ENCODE results near the gene USH1C. TPM values are rescaled to one million over a fixed set of nuclear protein-coding genes. Genes with fewer than 3 reads are reported as not detected.

Gene USH1C
- total RNA-seq, 1 donor from 2014 or later, result not detected

DNA sequence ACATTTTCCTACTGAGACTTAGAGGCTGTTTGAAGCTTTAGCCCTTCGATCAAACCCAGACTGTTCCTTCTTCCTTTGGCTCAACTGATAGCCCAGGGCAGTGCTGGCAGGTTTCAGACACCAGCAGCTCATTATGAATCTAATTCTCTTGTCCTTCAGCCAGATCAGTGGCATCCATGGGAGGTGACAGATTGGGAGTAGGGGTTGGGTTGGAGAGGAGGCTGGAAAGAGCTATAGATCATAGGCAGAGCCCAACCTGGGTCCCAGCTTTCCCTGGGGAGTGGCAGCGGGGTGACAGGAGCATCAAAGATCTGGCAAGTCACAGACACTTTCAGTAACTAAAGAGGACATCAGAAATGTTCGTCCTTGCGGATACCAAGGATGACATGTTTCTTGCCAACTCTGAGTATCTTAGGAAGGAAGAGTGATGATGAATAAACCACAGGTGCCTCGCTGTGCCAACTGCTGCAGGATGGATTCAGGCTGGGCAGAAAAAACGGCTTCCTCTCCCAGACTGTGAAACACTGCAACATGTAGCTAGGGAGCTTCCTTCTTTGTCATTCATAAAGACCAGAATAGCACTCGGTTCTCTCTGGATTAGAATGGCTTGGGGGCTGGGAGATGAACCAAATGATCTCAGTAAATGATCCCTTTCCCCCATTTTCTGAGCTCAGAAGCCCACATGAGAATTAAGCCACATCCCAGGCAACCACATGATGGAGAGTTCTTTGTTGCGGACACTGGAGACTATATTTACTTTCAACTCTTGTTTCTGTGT, 86.6 kb downstream of the USH1C start:
- Mint-ChIP-seq H3K9me3 (ENCODE audit: unreplicated experiment) (peaks cover 6% of the 10 kb centered on the region), H3K4me1 (ENCODE audit: low read depth, unreplicated experiment) (peaks cover 4% of the 10 kb centered on the region), H3K36me3 (ENCODE audit: unreplicated experiment) (no peaks in the 10 kb centered on the region), H3K27ac (ENCODE audit: unreplicated experiment) (no peak overlapping the region), H3K27me3 (ENCODE audit: unreplicated experiment) (peaks cover 4% of the 10 kb centered on the region), H3K4me3 (ENCODE audit: unreplicated experiment) (no peak overlapping the region)
- TF ChIP-seq, protein P1, sequence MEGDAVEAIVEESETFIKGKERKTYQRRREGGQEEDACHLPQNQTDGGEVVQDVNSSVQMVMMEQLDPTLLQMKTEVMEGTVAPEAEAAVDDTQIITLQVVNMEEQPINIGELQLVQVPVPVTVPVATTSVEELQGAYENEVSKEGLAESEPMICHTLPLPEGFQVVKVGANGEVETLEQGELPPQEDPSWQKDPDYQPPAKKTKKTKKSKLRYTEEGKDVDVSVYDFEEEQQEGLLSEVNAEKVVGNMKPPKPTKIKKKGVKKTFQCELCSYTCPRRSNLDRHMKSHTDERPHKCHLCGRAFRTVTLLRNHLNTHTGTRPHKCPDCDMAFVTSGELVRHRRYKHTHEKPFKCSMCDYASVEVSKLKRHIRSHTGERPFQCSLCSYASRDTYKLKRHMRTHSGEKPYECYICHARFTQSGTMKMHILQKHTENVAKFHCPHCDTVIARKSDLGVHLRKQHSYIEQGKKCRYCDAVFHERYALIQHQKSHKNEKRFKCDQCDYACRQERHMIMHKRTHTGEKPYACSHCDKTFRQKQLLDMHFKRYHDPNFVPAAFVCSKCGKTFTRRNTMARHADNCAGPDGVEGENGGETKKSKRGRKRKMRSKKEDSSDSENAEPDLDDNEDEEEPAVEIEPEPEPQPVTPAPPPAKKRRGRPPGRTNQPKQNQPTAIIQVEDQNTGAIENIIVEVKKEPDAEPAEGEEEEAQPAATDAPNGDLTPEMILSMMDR (IDR thresholded peaks at IDR 0.05; ENCODE audit: partially characterized antibody, unreplicated experiment), result no peak
- no peak for DNase-seq

DNA sequence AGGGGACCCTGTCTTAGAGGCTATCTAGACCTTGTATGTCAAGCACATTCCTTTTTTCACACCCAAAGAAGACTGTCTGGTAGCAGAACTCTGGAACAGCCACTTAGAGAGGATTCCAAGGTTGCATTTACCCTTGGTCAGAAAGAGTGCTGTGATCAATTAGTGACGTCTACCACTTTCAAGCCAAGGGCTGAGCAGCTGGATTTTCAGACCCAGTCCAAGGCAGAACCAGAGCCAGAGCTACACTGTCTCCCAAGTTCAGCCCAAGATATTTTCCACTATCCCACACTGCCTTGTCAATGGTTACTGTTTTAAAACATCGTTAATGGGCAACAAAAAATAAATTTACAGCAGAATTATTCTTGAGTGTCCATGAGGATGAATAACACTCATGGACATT, 91.5 kb downstream of the USH1C start:
- TF ChIP-seq, protein P1 (IDR thresholded peaks at IDR 0.05; ENCODE audit: partially characterized antibody, unreplicated experiment), result no peak
- no peaks in the 10 kb centered on the region for H3K9me3 Mint-ChIP-seq (ENCODE audit: unreplicated experiment)
- no peaks in the 10 kb centered on the region for H3K36me3 Mint-ChIP-seq (ENCODE audit: unreplicated experiment)
- H3K27me3 Mint-ChIP-seq (ENCODE audit: unreplicated experiment), result no peaks in the 10 kb centered on the region
- H3K4me1 Mint-ChIP-seq (ENCODE audit: low read depth, unreplicated experiment), result no peaks in the 10 kb centered on the region
- no peak overlapping the region for H3K4me3 Mint-ChIP-seq (ENCODE audit: unreplicated experiment)
- DNase-seq, result no peak
- no peak overlapping the region for H3K27ac Mint-ChIP-seq (ENCODE audit: unreplicated experiment)

DNA sequence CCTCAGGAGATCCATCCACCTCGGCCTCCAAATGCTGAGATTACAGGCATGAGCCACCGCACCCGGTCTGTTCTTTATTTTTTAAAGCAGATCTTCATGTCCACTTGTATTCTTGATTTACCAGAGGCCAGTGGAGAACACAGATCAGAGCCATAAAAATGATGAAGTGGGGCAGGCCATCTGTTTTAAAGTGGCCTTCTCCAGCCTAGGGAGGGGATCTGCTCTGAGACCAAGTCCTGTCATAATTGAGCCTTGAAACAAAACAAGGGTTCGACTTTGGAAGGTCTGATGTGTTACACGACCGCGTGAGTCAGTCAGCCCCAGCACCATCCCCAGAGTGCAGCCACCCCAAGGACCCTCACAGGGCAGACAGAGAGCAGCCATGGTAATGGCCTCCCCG, 95.1 kb downstream of the USH1C start:
- Mint-ChIP-seq H3K4me3 (ENCODE audit: unreplicated experiment) (no peak overlapping the region), H3K4me1 (ENCODE audit: low read depth, unreplicated experiment) (peaks cover 2% of the 10 kb centered on the region), H3K27me3 (ENCODE audit: unreplicated experiment) (no peaks in the 10 kb centered on the region), H3K9me3 (ENCODE audit: unreplicated experiment) (no peaks in the 10 kb centered on the region), H3K36me3 (ENCODE audit: unreplicated experiment) (no peaks in the 10 kb centered on the region), H3K27ac (ENCODE audit: unreplicated experiment) (no peak overlapping the region)
- TF ChIP-seq, protein P1 (IDR thresholded peaks at IDR 0.05; ENCODE audit: partially characterized antibody, unreplicated experiment), result no peak
- DNase-seq, result no peak

DNA sequence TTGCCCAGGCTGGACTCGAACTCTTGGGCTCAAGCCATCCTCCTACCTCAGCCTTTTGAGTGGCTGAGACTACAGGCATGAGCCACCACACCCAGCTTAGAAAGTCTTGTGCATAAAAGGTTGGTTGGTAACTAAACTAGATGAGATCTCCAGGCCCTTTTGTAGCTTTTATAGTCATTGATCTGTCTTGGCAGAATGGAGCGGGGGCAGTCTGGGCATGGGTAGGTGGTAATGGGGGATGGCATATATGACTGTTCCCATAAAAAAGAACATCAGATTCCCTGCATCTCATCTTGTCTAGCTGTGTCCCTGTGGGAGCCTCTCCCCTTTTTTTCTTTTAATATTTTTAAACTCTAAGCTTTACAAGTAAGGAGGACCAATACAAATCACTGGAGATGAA, 97.7 kb downstream of the USH1C start:
- H3K27ac Mint-ChIP-seq (ENCODE audit: unreplicated experiment), result no peak overlapping the region
- H3K36me3 Mint-ChIP-seq (ENCODE audit: unreplicated experiment), result peaks cover under 1% of the 10 kb centered on the region
- H3K4me1 Mint-ChIP-seq (ENCODE audit: low read depth, unreplicated experiment), result peaks cover 2% of the 10 kb centered on the region
- DNase-seq, result no peak
- H3K9me3 Mint-ChIP-seq (ENCODE audit: unreplicated experiment), result no peaks in the 10 kb centered on the region
- TF ChIP-seq, protein P1 (IDR thresholded peaks at IDR 0.05; ENCODE audit: partially characterized antibody, unreplicated experiment), result no peak
- H3K4me3 Mint-ChIP-seq (ENCODE audit: unreplicated experiment), result no peak overlapping the region
- peaks cover 2% of the 10 kb centered on the region for H3K27me3 Mint-ChIP-seq (ENCODE audit: unreplicated experiment)

DNA sequence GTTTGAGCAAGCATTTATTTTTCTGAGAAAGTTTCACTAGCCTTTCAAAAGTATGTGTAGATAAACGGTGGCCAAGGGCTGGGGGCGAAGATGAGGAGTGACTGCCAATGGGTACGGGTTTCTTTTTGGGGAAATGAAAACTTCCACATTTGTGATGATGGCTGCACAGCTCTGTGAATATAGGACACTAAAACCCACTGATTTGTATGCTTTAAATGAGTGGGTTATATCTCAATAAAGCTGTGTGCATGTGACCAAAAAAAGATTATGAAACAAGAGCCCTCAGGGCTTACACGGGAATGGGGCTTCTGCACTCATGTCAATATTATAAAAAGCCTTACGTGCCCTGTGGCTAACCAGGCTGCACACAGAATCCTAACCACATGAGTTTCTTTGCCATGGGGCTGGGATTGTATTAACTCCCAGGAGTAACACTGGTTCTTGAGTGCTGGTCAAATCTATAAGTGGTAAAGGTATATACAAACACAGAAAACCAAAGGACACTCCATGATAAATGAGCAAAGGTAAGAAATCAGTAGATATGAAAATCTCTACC, 98.9 kb downstream of the USH1C start:
- Mint-ChIP-seq H3K9me3 (ENCODE audit: unreplicated experiment) (peaks cover 2% of the 10 kb centered on the region), H3K27ac (ENCODE audit: unreplicated experiment) (no peak overlapping the region), H3K36me3 (ENCODE audit: unreplicated experiment) (peaks cover 6% of the 10 kb centered on the region), H3K27me3 (ENCODE audit: unreplicated experiment) (peaks cover 2% of the 10 kb centered on the region), H3K4me3 (ENCODE audit: unreplicated experiment) (no peak overlapping the region), H3K4me1 (ENCODE audit: low read depth, unreplicated experiment) (peaks cover 2% of the 10 kb centered on the region)
- TF ChIP-seq, protein P1 (IDR thresholded peaks at IDR 0.05; ENCODE audit: partially characterized antibody, unreplicated experiment), result no peak
- no peak for DNase-seq
